ENCODE data around the gene KYNU.
"Not testable (repeated sequence)": the region's sequence is repeated elsewhere in the genome, so short reads cannot be mapped to it uniquely, and the experiment has no call there.

The KYNU gene

DNA sequence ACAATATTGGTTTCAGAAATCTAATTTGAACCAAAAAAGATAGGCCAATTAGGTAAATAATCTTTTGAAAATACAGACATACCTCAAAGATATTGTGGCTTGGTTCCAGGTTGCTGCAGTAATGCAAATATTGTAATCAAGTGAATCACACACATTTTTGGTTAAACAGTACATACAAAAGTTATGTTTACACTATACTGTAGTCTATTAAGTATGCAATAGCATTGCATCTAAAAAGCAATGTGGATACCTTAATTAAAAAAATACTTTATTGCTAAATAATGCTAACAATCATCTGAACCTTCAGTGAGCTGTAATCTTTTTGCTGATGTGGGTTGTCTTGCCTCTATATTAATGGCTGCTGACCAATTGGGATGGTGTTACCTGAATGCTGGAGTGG lies 67.3 kb downstream of the KYNU start:
- Histone ChIP-seq H3K27ac (ENCODE audit: low read length) (no peak overlapping the region), H3K4me1 (ENCODE audit: insufficient read depth, low read length) (no peaks in the 10 kb centered on the region), H3K4me3 (ENCODE audit: low read depth in 1 of 2, low read length in 2 of 2) (no peak overlapping the region), H3K4me2 (ENCODE audit: insufficient read depth, low read length) (no peak overlapping the region), H3K9me3 (ENCODE audit: insufficient read depth, low read length, severe bottlenecking) (no peaks in the 10 kb centered on the region), H2AFZ (ENCODE audit: low read depth, low read length) (no peak overlapping the region), H3K36me3 (ENCODE audit: insufficient read depth, low read length) (no peaks in the 10 kb centered on the region), H4K20me1 (ENCODE audit: insufficient read depth, low read length) (no peaks in the 10 kb centered on the region), H3K27me3 (ENCODE audit: insufficient read depth, low read length, poor library complexity) (peaks cover 4% of the 10 kb centered on the region), H3K79me2 (ENCODE audit: insufficient read depth, low read length) (no peaks in the 10 kb centered on the region), H3K9ac (ENCODE audit: low read depth, low read length) (no peak overlapping the region)
- ATAC-seq (ENCODE audit: insufficient read depth, low read depth): no peak
- TF ChIP-seq, protein P1, sequence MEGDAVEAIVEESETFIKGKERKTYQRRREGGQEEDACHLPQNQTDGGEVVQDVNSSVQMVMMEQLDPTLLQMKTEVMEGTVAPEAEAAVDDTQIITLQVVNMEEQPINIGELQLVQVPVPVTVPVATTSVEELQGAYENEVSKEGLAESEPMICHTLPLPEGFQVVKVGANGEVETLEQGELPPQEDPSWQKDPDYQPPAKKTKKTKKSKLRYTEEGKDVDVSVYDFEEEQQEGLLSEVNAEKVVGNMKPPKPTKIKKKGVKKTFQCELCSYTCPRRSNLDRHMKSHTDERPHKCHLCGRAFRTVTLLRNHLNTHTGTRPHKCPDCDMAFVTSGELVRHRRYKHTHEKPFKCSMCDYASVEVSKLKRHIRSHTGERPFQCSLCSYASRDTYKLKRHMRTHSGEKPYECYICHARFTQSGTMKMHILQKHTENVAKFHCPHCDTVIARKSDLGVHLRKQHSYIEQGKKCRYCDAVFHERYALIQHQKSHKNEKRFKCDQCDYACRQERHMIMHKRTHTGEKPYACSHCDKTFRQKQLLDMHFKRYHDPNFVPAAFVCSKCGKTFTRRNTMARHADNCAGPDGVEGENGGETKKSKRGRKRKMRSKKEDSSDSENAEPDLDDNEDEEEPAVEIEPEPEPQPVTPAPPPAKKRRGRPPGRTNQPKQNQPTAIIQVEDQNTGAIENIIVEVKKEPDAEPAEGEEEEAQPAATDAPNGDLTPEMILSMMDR (IDR thresholded peaks at IDR 0.05; ENCODE audit: borderline replicate concordance, extremely low read depth, low read length, poor library complexity, severe bottlenecking): no peak
- TF ChIP-seq EZH2 (IDR thresholded peaks at IDR 0.05; ENCODE audit: borderline replicate concordance, low read depth, low read length, severe bottlenecking): no peak
- DNase-seq: no peak

GRCh38 chr2:142946941-142947340 lies 69.5 kb downstream of the KYNU start:
- Histone ChIP-seq H4K20me1 (ENCODE audit: insufficient read depth, low read length) (no peaks in the 10 kb centered on the region), H3K9me3 (ENCODE audit: insufficient read depth, low read length, severe bottlenecking) (peaks cover 2% of the 10 kb centered on the region), H2AFZ (ENCODE audit: low read depth, low read length) (no peak overlapping the region), H3K4me1 (ENCODE audit: insufficient read depth, low read length) (no peaks in the 10 kb centered on the region), H3K27ac (ENCODE audit: low read length) (no peak overlapping the region), H3K4me2 (ENCODE audit: insufficient read depth, low read length) (no peak overlapping the region), H3K4me3 (ENCODE audit: low read depth in 1 of 2, low read length in 2 of 2) (no peak overlapping the region), H3K36me3 (ENCODE audit: insufficient read depth, low read length) (no peaks in the 10 kb centered on the region), H3K9ac (ENCODE audit: low read depth, low read length) (no peak overlapping the region), H3K27me3 (ENCODE audit: insufficient read depth, low read length, poor library complexity) (no peaks in the 10 kb centered on the region), H3K79me2 (ENCODE audit: insufficient read depth, low read length) (no peaks in the 10 kb centered on the region)
- ATAC-seq (ENCODE audit: insufficient read depth, low read depth): no peak
- TF ChIP-seq, protein P1 (IDR thresholded peaks at IDR 0.05; ENCODE audit: borderline replicate concordance, extremely low read depth, low read length, poor library complexity, severe bottlenecking): no peak
- TF ChIP-seq EZH2 (IDR thresholded peaks at IDR 0.05; ENCODE audit: borderline replicate concordance, low read depth, low read length, severe bottlenecking): no peak
- no peak for DNase-seq

- ATAC-seq (ENCODE audit: insufficient read depth, low read depth); H3K36me3 ChIP-seq (ENCODE audit: insufficient read depth, low read length); H3K9me3 ChIP-seq (ENCODE audit: insufficient read depth, low read length, severe bottlenecking); H3K4me2 ChIP-seq (ENCODE audit: insufficient read depth, low read length); DNase-seq; H3K79me2 ChIP-seq (ENCODE audit: insufficient read depth, low read length); H3K4me1 ChIP-seq (ENCODE audit: insufficient read depth, low read length); H4K20me1 ChIP-seq (ENCODE audit: insufficient read depth, low read length); H3K27ac ChIP-seq (ENCODE audit: low read length); H3K9ac ChIP-seq (ENCODE audit: low read depth, low read length); H3K27me3 ChIP-seq (ENCODE audit: insufficient read depth, low read length, poor library complexity); H2AFZ ChIP-seq (ENCODE audit: low read depth, low read length); H3K4me3 ChIP-seq (ENCODE audit: low read depth in 1 of 2, low read length in 2 of 2): not testable (repeated sequence)
These were observed 71.3 kb downstream of the KYNU start for GRCh38 chr2:142948723-142949122.

DNA sequence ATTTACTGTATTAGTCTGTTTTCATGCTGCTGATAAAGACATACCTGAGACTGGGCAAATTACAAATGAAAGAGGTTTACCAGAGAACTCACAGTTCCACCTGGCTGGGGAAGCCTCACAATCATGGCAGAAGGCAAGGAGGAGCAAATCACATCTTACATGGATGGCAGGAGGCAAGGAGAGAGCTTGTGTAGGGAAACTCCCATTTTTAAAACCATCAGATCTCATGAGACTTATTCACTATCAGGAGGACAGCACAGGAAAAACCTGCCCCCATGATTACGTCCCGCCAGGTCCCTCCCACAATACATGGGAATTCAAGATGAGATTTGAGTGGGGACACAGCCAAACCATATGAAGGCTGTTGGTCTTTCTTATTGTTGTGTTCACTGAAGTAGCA lies 72.9 kb downstream of the KYNU start:
- not testable (repeated sequence) for H3K9me3 ChIP-seq (ENCODE audit: insufficient read depth, low read length, severe bottlenecking); H3K4me2 ChIP-seq (ENCODE audit: insufficient read depth, low read length); DNase-seq; H3K4me3 ChIP-seq (ENCODE audit: low read depth in 1 of 2, low read length in 2 of 2); H3K79me2 ChIP-seq (ENCODE audit: insufficient read depth, low read length); H2AFZ ChIP-seq (ENCODE audit: low read depth, low read length); H3K27me3 ChIP-seq (ENCODE audit: insufficient read depth, low read length, poor library complexity); H3K4me1 ChIP-seq (ENCODE audit: insufficient read depth, low read length); H3K36me3 ChIP-seq (ENCODE audit: insufficient read depth, low read length); ATAC-seq (ENCODE audit: insufficient read depth, low read depth); H3K9ac ChIP-seq (ENCODE audit: low read depth, low read length); H3K27ac ChIP-seq (ENCODE audit: low read length); H4K20me1 ChIP-seq (ENCODE audit: insufficient read depth, low read length)

All from DND-41 (cell line).